WTC11 (cell line): ENCODE measurements around the gene SRP14. TPM values are rescaled to one million over a fixed set of nuclear protein-coding genes. Genes with fewer than 3 reads are reported as not detected.

ENCODE experiments used
- ATAC-seq: fragments of 200-7000 bp; cut with Tn5 transposase; 2 replicates; pipeline ENCODE4 v1.10.0; 2021; ENCODE audit warnings: mild to moderate bottlenecking, moderate library complexity
- CTCF ChIA-PET: fragments of 300-600 bp; sonication (Branson Sonifier 250); formaldehyde crosslinking; loops from one replicate; lab custom pipeline; 2021; ENCODE audit warnings: antibody characterized with exemption; lab: Charles Lee
- POLR2A ChIA-PET: fragments of 350-600 bp; sonication (Branson Sonifier 250); formaldehyde crosslinking; loops from one replicate; lab custom pipeline; 2021; ENCODE audit warnings: antibody characterized with exemption; lab: Charles Lee
- DNase-seq: peaks from one replicate; pipeline ENCODE4 v3.0.0; 2021; ENCODE audit warnings: low spot score
- H3K27ac Mint-ChIP-seq: 2 replicates; pipeline ENCODE4 v1.8.0; 2021; ENCODE audit warnings: mixed read lengths
- H3K27me3 Mint-ChIP-seq: 2 replicates; pipeline ENCODE4 v1.8.0; 2021; ENCODE audit warnings: low read depth, mild to moderate bottlenecking, moderate library complexity, mixed read lengths
- H3K36me3 Mint-ChIP-seq: 2 replicates; pipeline ENCODE4 v1.8.0; 2021; ENCODE audit warnings: mixed read lengths
- H3K4me1 Mint-ChIP-seq: 2 replicates; pipeline ENCODE4 v1.8.0; 2022; ENCODE audit warnings: mixed read lengths
- H3K4me3 Mint-ChIP-seq: 2 replicates; pipeline ENCODE4 v1.8.0; 2021; ENCODE audit warnings: mild to moderate bottlenecking, moderate library complexity, mixed read lengths
- H3K9me3 Mint-ChIP-seq: 2 replicates; pipeline ENCODE4 v1.8.0; 2021; ENCODE audit warnings: mixed read lengths
- ELF4 ChIP-seq: sonication (generic); formaldehyde crosslinking; IDR thresholded peaks from 2 replicates; pipeline ENCODE4 v1.8.1; 2022; ENCODE audit warnings: low read depth, mild to moderate bottlenecking, moderate library complexity, missing genetic modification reagents
- ESRRA ChIP-seq: sonication (generic); formaldehyde crosslinking; IDR thresholded peaks from 2 replicates; pipeline ENCODE4 v1.8.1; 2022; ENCODE audit warnings: mild to moderate bottlenecking, missing genetic modification reagents, borderline replicate concordance
- FOXK1 ChIP-seq: sonication (generic); formaldehyde crosslinking; IDR thresholded peaks from 2 replicates; pipeline ENCODE4 v1.8.0; 2022; ENCODE audit warnings: mild to moderate bottlenecking, moderate library complexity, missing genetic modification reagents
- FOXP1 ChIP-seq: sonication (generic); formaldehyde crosslinking; IDR thresholded peaks from 2 replicates; pipeline ENCODE4 v1.8.0; 2022; ENCODE audit warnings: missing genetic modification reagents, mild to moderate bottlenecking, moderate library complexity, borderline replicate concordance
- GABPB1 ChIP-seq: sonication (generic); formaldehyde crosslinking; IDR thresholded peaks from 2 replicates; pipeline ENCODE4 v1.8.1; 2023; ENCODE audit warnings: mild to moderate bottlenecking, missing genetic modification reagents
- JUN ChIP-seq: sonication (generic); formaldehyde crosslinking; IDR thresholded peaks from 2 replicates; pipeline ENCODE4 v1.8.0; 2023; ENCODE audit warnings: mild to moderate bottlenecking, missing genetic modification reagents
- ZNF121 ChIP-seq: sonication (generic); formaldehyde crosslinking; IDR thresholded peaks from 2 replicates; pipeline ENCODE4 v1.8.0; 2023; ENCODE audit warnings: missing genetic modification reagents
- ZNF263 ChIP-seq: sonication (generic); formaldehyde crosslinking; IDR thresholded peaks from 2 replicates; pipeline ENCODE4 v1.8.1; 2022; ENCODE audit warnings: low read depth, mild to moderate bottlenecking, moderate library complexity, missing genetic modification reagents
- ZNF423 ChIP-seq: fragments of 250-450 bp; sonication (Bioruptor Pico); IDR thresholded peaks from 2 replicates; pipeline ENCODE4 v2.1.2; 2022; ENCODE audit warnings: mild to moderate bottlenecking, moderate library complexity
- total RNA-seq: library from RNA; stranded (reverse); gene quantifications from 3 replicates; pipeline ENCODE4 v1.2.3, GENCODE V29; 2021
- TF ChIP-seq, protein P1 (sequence below): sonication (generic); formaldehyde crosslinking; IDR thresholded peaks from 2 replicates; pipeline ENCODE4 v1.8.1; 2023; ENCODE audit warnings: mild to moderate bottlenecking, moderate library complexity, missing genetic modification reagents
- TF ChIP-seq, protein P2 (sequence below): fragments of 250-450 bp; sonication (Bioruptor Pico); conservative IDR thresholded peaks from 2 replicates; pipeline ENCODE4 v1.9.0; 2021; ENCODE audit warnings: mild to moderate bottlenecking
- TF ChIP-seq, protein P3 (sequence below): fragments of 250-450 bp; sonication (Bioruptor Pico); IDR thresholded peaks from 2 replicates; pipeline ENCODE4 v1.9.0; 2021; ENCODE audit warnings: moderate library complexity, mild to moderate bottlenecking, inconsistent platforms, borderline replicate concordance
- TF ChIP-seq, protein P4 (sequence below): sonication (generic); formaldehyde crosslinking; IDR thresholded peaks from 2 replicates; pipeline ENCODE4 v1.8.1; 2023; ENCODE audit warnings: mild to moderate bottlenecking, missing genetic modification reagents, moderate library complexity
- TF ChIP-seq, protein P5 (sequence below): sonication (generic); formaldehyde crosslinking; IDR thresholded peaks from 2 replicates; pipeline ENCODE4 v1.8.0; 2022; ENCODE audit warnings: mild to moderate bottlenecking, missing genetic modification reagents
- TF ChIP-seq, protein P6 (sequence below): sonication (generic); formaldehyde crosslinking; IDR thresholded peaks from 2 replicates; pipeline ENCODE4 v1.8.0; 2022; ENCODE audit warnings: mild to moderate bottlenecking, missing genetic modification reagents

SRP14 gene
- total RNA-seq, 1 experiment from 2014 or later: 190 TPM

DNA sequence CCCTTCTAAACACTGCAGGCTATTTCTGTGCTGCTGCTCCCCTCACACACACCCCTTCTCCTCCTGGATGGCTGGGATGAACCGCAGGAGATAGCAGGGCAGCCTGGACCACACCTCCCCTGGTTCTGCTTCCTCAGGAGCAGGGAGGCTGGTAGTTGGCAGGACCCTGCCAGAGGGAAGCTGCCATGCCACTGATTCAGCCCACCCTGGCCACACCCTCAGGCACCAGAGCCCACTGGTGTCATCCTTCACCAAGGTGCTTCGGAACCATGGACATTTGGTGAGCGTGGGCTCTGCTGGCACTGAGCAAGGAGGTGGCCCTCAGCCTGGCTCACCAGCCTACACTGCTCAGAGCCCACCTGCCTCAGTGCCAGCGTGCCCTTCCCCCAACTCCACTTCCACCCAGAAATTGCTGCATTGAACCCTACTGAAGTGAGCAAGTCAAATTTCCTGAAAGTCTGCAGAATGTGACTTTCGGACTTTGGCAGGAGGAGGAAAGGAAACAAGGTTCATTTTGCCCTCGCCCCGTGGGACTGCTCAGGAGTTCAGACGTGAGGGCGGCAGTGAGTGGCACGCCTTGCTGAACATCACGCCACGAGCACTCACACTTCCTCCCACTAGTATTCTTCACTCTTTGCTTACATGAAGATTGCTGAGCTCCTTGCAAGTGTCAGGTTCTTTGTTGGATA, 43.4 kb upstream of the SRP14 start:
- Mint-ChIP-seq H3K27ac (no peak overlapping the region), H3K4me1 (peaks cover 39% of the 10 kb centered on the region), H3K36me3 (no peaks in the 10 kb centered on the region), H3K9me3 (no peaks in the 10 kb centered on the region), H3K4me3 (no peak overlapping the region; the same call in 1 of the 2 replicates), H3K27me3 (peaks cover 28% of the 10 kb centered on the region)
- ATAC-seq (peak; percentile 60), DNase-seq (no peak)
- POLR2A ChIA-PET: interaction anchor here (0.6 to 1.2 kb wide), 3 partner anchors 9 to 23 kb away, joined by 3 read pairs; no protein-coding TSS in a partner anchor
- TF ChIP-seq, protein P1, sequence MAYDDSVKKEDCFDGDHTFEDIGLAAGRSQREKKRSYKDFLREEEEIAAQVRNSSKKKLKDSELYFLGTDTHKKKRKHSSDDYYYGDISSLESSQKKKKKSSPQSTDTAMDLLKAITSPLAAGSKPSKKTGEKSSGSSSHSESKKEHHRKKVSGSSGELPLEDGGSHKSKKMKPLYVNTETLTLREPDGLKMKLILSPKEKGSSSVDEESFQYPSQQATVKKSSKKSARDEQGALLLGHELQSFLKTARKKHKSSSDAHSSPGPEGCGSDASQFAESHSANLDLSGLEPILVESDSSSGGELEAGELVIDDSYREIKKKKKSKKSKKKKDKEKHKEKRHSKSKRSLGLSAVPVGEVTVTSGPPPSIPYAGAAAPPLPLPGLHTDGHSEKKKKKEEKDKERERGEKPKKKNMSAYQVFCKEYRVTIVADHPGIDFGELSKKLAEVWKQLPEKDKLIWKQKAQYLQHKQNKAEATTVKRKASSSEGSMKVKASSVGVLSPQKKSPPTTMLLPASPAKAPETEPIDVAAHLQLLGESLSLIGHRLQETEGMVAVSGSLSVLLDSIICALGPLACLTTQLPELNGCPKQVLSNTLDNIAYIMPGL (CRISPR knock-in tag): no peak
- no peak for TF ChIP-seq ELF4 (CRISPR knock-in tag)
- no peak for TF ChIP-seq JUN (CRISPR knock-in tag)
- TF ChIP-seq, protein P2, sequence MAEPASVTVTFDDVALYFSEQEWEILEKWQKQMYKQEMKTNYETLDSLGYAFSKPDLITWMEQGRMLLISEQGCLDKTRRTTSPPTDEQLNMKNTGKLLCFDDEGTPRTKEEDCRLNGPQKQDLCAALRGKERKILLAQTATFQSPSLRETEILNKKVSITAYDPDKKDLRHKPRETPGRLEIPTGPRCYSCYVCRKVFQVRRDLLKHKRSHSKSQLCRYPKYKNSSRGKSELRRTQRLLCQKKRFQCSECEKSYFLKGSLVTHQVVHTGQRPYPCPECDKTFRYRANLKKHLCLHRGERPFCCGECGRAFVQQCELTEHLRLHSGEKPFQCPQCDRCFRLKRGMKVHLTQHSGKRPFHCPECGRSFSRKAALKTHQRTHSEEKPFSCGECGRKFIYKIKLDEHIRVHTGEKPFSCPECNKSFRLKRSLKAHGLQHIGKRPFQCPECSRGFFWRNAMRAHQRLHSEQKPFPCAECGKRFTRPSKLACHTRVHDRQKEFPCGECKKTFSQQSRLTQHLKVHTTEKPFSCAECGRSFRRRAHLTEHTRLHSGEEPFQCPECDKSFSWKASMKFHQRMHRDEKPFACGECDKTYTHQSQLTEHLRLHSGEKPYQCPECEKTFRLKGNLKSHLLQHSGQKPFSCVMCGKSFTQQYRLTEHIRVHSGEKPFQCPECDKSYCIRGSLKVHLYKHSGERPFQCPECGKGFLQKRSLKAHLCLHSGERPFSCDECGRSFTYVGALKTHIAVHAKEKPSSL (CRISPR knock-in tag): no peak
- CTCF ChIA-PET: interaction anchor here (0.8 to 2.0 kb wide), 9 partner anchors 10 to 229 kb away, joined by 3 to 13 read pairs (median 4); no protein-coding TSS in a partner anchor

DNA sequence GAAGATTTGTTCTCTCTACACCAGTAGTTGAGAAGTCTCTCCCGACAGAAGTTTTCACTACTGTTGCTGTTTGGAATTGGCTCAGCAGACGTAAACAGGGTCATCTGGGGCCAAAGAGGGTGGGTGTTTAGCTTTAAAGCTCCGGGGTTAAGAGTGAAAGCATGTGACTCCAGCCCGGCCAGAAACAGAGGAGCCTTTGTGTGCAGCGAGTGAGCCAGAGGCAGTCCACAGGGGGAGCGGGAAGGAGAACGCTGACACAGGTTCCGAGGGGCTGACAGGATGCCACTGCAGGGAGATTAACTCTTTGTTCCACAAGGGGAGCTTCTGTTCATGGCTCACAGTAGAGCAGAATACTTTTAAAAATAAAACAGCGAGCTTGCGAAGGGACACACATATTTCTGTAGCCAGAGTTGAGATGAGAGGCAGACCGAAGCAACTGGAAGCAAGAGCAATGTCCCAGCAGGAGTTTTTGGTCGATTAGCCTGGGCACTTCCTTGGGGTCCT, 42.8 kb upstream of the SRP14 start:
- ATAC-seq (peak; percentile 92), DNase-seq (peak; percentile 64)
- Mint-ChIP-seq H3K36me3 (no peaks in the 10 kb centered on the region), H3K9me3 (no peaks in the 10 kb centered on the region), H3K27ac (peak overlapping the region; percentile 12; the same call in 1 of the 2 replicates), H3K4me3 (peak overlapping the region; percentile 41), H3K4me1 (peaks cover 36% of the 10 kb centered on the region), H3K27me3 (peaks cover 28% of the 10 kb centered on the region)
- TF ChIP-seq FOXP1: no peak
- TF ChIP-seq, protein P3, sequence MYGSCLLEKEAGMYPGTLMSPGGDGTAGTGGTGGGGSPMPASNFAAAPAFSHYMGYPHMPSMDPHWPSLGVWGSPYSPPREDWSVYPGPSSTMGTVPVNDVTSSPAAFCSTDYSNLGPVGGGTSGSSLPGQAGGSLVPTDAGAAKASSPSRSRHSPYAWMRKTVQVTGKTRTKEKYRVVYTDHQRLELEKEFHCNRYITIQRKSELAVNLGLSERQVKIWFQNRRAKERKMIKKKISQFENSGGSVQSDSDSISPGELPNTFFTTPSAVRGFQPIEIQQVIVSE: no peak
- peak; percentile 70; the same call in 1 of the 2 replicates for TF ChIP-seq FOXK1 (CRISPR knock-in tag)
- TF ChIP-seq, protein P4, sequence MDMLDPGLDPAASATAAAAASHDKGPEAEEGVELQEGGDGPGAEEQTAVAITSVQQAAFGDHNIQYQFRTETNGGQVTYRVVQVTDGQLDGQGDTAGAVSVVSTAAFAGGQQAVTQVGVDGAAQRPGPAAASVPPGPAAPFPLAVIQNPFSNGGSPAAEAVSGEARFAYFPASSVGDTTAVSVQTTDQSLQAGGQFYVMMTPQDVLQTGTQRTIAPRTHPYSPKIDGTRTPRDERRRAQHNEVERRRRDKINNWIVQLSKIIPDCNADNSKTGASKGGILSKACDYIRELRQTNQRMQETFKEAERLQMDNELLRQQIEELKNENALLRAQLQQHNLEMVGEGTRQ (CRISPR knock-in tag): peak; percentile 61
- no peak for TF ChIP-seq ESRRA (CRISPR knock-in tag)
- TF ChIP-seq ZNF423: no peak
- TF ChIP-seq, protein P5, sequence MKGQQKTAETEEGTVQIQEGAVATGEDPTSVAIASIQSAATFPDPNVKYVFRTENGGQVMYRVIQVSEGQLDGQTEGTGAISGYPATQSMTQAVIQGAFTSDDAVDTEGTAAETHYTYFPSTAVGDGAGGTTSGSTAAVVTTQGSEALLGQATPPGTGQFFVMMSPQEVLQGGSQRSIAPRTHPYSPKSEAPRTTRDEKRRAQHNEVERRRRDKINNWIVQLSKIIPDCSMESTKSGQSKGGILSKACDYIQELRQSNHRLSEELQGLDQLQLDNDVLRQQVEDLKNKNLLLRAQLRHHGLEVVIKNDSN (CRISPR knock-in tag): peak; percentile 58; the same call in 1 of the 2 replicates
- TF ChIP-seq ZNF263 (CRISPR knock-in tag): no peak
- TF ChIP-seq, protein P6, sequence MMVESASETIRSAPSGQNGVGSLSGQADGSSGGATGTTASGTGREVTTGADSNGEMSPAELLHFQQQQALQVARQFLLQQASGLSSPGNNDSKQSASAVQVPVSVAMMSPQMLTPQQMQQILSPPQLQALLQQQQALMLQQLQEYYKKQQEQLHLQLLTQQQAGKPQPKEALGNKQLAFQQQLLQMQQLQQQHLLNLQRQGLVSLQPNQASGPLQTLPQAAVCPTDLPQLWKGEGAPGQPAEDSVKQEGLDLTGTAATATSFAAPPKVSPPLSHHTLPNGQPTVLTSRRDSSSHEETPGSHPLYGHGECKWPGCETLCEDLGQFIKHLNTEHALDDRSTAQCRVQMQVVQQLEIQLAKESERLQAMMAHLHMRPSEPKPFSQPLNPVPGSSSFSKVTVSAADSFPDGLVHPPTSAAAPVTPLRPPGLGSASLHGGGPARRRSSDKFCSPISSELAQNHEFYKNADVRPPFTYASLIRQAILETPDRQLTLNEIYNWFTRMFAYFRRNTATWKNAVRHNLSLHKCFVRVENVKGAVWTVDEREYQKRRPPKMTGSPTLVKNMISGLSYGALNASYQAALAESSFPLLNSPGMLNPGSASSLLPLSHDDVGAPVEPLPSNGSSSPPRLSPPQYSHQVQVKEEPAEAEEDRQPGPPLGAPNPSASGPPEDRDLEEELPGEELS (CRISPR knock-in tag): no peak
- peak; percentile 64 for TF ChIP-seq GABPB1 (CRISPR knock-in tag)
- TF ChIP-seq ZNF121 (CRISPR knock-in tag): no peak
- POLR2A ChIA-PET: interaction anchor here (0.6 to 1.2 kb wide), 3 partner anchors 10 to 24 kb away, joined by 3 read pairs; no protein-coding TSS in a partner anchor
- CTCF ChIA-PET: interaction anchor here (0.8 to 2.0 kb wide), 10 partner anchors 9 to 230 kb away, joined by 3 to 13 read pairs (median 4); no protein-coding TSS in a partner anchor
